Fibroblast of the conjunctiva (primary cell): ENCODE results near the gene PLAGL2.
"Not testable (repeated sequence)": the region's sequence is repeated elsewhere in the genome, so short reads cannot be mapped to it uniquely, and the experiment has no call there.

Experiments
- DNase-seq: peaks from one replicate; pipeline ENCODE4 v3.0.0-alpha.2; 2010; ENCODE audit warnings: low read depth

Gene PLAGL2

GRCh38 chr20:32183947-32184635 lies 23.5 kb downstream of the PLAGL2 start:
- DNase-seq = no peak

DNA sequence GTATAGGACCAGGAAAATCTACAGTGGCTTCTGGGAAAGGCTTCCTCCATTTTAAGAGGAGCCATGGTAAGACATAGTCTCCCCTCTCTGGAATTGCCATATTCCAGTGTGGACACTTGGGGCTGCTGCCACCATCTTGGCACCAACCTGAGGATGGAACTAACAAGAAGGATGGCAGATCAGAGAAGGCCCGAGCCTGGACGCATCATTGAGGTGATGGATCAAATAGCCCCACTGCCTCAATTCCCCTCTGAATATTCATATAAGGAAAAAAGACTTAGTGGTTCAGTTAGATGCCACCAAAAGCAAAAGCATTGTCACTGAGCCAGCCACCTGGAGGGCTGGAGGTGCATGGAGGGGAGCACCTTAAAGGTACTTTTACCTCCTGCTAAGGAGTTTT lies 25.9 kb downstream of the PLAGL2 start:
- DNase-seq = no peak

DNA sequence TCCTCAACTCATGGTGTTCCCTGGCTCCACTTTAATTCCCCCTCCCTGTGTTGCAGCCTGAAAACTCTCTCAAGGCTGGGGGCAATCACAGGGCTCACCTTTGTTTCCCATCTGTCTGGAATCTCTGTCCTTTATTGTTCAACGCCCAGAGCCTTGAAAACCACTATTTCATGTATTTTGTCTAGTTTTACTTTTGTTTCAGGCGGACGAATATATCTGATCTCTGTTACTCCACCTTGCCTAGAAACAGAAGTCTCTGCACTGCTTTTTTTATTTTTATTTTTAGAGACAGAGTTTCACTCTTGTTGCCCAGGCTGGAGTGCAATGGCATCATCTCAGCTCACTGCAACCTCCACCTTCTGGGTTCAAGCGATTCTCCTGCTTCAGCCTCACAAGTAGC lies 27.6 kb downstream of the PLAGL2 start:
- no peak for DNase-seq

DNA sequence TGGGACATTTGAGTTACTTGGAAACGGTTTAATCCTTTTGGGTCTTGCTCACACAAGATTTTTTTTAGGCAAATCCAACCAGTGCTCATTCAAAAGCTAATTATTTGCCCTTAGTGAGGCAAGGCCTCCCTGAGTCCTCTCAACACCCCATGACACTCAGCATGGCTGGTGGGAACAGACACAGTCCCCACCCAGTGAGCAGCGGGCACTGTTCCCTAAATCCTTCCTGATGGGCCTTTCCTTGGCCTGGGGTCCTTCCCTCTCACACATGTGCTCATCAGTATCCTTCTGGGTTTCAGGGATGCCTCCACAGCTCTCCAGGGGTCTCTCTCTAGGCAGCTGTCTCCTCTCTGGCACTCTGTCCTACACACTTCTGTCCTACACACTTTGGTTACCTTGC lies 28.0 kb downstream of the PLAGL2 start:
- no peak for DNase-seq

DNA sequence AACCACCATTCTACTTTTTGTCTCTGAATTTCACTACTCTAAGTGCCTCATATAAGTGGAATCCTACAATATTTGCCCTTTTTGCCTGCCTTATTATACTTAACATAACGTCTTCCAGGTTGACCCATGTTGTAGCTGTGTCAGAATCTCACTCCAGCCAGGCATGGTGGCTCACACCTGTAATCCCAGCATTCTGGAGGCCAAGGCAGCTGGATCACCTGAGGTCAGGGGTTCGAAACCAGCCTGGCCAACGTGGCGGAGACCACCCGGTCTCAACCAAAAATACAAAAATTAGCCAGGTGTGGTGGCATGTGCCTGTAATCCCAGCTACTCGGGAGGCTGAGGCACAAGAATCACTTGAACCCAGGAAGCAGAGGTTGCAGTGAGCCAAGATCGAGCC lies 29.8 kb downstream of the PLAGL2 start:
- not testable (repeated sequence) for DNase-seq

DNA sequence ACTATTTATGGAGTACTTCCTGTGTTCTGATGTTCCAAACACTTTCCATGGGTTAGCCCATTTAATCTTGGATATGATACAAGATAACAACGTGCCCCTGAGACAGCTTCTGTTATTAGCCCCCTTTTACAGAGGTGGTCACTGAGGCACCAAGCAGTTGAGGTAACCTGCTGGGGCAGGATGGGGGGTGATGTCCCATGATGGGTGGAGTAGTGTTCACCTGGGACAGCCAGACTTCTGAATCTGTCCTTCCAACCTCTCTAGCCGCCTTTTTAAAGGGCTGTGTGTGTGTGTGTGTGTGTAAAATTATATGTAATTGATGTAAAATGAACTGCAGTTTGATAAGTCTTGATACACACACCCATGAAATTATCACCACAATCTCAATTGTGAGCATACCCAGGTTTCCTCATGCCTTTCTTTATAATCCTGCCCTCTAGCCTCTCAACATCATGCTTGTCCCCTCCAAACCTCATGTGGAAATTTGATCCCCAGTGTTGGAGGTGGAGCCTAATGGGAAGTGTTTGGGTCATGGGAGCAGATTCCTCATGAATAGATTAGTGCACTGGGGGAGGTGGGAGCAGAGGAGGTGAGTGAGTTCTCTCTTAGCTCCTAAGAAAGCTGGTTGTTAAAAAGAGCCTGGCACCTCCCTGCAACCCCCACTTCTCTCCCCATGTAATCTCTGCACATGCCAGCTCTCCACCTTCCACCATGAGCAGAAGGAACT lies 39.2 kb downstream of the PLAGL2 start:
- no peak for DNase-seq

DNA sequence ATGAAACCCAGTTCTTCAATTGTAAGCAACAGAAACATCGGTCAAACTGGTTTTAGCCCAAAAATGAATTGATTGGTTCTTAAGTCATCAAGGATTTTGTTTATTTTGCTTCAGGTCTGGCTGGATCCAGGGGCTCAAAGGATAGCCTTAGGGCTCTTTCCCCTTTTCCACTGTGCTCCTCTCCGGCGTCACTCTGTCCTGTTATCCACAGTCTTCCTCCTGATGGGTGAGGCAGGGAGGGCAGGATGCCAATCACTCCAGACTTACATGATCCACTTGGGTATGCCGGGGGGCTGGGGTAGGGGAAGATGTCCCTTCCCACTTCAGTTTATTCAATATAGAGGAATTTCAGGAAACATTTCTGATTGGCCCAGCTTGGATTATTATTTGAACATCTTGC lies 40.0 kb downstream of the PLAGL2 start:
- no peak for DNase-seq

- no peak for DNase-seq
These were observed 41.6 kb downstream of the PLAGL2 start for GRCh38 chr20:32165836-32166545.

DNA sequence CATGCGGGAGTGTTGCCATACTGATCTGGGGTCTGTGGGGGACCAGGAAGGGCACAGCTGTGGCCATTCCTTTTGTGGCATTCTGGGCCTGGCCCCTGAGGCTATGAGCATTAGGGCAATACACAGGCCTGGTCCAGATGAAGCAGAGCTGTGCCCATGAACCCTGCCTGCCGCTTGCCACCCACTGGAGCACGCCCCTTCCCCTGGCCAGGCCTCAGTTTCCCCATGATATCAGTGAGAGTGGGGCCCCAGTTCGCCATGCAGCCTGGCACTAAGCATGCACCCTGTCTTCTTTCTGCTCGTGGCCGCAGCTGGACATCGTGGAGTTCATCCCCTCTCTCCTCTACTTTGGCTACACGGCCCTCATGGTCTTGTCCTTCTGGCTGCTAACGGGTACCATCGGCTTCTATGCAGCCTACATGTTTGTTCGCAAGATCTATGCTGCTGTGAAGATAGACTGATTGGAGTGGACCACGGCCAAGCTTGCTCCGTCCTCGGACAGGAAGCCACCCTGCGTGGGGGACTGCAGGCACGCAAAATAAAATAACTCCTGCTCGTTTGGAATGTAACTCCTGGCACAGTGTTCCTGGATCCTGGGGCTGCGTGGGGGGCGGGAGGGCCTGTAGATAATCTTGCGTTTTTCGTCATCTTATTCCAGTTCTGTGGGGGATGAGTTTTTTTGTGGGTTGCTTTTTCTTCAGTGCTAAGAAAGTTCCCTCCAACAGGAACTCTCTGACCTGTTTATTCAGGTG lies 42.4 kb downstream of the PLAGL2 start:
- no peak for DNase-seq

DNA sequence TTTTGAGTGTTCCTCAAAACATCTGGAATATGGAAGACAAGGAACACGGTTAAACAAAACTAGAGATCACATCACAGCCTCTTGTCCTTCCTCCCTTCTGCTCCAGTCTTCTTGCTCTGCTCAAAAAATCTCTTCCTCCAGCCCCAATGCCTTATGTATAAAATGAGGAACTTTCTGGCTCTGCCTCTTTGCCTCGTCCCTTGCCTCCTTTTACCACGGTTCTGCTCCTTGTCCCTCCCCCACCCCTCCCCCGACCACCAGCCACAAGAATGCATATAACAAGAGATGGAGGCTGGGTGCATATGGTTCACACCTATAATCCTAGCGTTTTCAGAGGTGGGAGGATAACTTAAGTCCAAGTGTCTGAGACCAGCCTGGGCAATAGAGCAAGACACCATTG lies 43.6 kb downstream of the PLAGL2 start:
- DNase-seq = no peak

DNA sequence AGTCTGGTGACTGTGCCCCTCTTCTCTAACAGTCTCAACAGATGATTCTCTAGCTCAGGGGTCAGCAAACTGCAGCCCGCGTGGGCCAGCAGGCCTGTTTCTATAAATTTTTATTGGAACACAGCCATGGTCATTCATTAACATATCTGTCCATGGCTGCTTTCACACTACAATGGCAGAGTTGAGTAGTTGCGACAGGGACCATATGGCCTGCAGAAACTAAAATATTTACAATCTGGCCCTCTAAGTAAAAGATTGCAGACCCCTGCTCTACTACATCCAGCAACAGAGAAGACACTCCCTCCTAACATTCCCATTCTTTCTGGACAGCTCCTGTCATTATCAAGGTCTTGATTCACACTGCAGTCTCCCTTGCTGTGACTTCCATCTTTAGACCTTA lies 45.2 kb downstream of the PLAGL2 start:
- DNase-seq = no peak

- no peak for DNase-seq
These were observed 47.2 kb downstream of the PLAGL2 start for GRCh38 chr20:32160341-32160740.

- DNase-seq = no peak
These were observed 47.7 kb downstream of the PLAGL2 start for GRCh38 chr20:32159766-32160221.

DNA sequence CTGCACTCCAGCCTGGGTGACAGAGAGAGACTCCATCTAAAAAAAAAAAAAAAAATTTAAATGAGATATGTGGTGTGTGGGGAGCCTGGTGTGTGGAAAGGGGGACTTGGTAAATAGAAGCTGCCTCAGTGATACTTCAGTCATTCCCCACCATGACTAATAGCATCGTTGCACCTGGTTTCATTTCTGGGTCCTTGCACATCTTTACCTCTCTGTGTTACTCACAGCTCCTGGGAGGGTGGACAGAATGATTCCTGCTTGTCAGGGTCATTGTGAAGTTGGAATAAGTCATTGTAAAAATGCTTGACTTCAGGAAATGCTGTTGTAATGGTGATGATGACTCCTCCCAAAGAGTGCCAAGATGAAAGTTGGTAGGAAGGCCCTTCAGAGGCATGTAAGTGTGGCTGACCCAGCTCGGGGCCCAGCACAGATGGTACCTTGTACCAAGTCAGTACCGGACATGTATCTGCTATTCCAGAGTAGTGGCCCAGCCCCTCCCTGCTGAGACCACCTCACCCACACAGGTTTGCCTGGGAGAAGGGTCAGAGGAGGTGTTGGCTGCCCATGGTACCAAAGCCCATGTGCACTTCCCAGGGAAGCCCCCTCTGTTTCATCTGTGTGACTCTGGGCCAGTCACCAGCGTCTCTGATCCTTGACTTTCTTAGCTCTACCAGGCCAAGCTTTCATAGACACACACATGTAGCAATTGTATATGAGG lies 48.4 kb downstream of the PLAGL2 start:
- no peak for DNase-seq

DNA sequence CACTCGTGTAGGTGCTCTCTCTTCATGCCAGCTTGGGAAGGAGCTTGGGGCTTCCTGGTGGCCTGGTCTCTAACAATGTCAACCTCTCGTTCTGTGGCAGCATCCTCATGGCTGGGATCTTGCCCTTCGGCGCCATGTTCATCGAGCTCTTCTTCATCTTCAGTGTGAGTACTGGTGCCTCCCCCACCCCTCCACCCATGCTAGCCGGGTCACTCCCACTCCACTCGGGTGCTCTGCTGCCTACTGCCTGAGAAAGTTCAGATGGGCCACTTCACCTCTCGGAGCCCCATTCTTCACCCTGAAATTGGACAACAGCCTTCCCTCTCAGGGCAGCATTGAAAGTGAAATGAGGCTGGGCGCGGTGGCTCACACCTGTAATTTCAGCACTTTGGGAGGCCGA lies 49.2 kb downstream of the PLAGL2 start:
- DNase-seq = no peak

GRCh38 chr20:32157611-32158010 lies 49.9 kb downstream of the PLAGL2 start:
- no peak for DNase-seq

GRCh38 chr20:32155017-32155981 lies 52.2 kb downstream of the PLAGL2 start:
- DNase-seq = peak; percentile 46

DNA sequence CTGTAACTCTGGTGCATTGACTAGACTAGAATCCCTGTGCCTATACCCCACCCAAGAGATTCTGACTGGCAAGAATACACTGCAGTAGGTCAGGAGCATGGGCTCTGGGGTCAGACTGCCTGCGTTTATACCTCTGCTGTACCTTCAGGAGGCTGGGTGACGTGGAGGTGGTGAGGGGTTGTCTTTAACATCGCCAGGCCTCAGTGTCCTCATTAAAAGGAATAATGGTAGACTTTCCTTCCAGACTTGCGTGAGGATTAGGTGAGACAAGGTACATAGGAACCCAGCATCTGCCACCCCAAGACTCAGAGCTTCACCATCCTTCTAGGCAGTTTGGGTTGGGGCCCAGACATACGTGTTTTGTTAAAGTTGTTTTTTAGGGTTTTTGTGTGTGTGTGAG lies 53.8 kb downstream of the PLAGL2 start:
- no peak for DNase-seq

- DNase-seq = no peak
These were observed 54.3 kb downstream of the PLAGL2 start for GRCh38 chr20:32153156-32153665.

DNA sequence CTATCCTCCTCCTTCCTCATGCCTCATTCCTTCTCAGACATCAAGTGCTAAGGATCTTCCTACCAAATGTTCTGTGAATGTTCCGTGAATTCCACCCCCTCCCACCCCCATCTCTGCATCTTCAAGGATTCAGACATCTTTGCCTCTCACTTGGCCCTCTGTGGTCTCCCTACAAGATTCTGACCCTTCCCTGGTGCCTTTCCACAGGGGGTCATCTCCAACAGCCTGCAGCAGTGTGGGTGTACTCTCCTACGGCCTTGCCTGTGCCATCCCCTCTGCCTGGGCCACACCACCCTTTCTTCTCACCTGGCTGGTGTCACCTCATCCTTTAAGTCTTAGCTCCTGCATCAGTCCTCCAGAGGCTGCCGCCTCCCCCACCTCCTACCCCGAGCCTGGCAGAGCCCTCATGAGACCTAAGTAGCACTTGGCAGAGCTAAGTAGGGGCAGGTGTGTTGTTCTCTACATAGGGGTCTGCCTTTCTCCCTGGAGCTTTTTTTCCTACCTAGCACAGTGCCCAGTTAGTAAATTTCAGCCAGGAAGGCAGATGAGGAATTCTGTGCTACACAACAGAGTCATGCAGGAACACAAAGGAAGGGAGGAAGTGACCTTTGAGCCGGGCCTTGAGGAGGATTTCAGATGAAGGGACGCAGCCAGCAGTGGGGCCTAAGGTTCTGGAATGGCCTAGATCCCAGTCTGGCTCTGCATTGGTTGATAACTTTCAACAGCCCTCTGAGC lies 55.0 kb downstream of the PLAGL2 start:
- DNase-seq = no peak
